SJSA1 (cell line): ENCODE results near the gene TUBA3E. TPM values are rescaled to one million over a fixed set of nuclear protein-coding genes. Genes with fewer than 3 reads are reported as not detected.
"Not testable (repeated sequence)": the region's sequence is repeated elsewhere in the genome, so short reads cannot be mapped to it uniquely, and the experiment has no call there.

Experiments used
- DNase-seq, 2 experiments: peaks; one replicate each; pipeline ENCODE4 v3.0.0-alpha.2; 2015 to 2020; ENCODE audit warnings: low spot score in 2 of 2, low read depth in 1 of 2
- H3K27ac ChIP-seq: fragments of 250-450 bp; sonication (Bioruptor Pico); 2 replicates; pipeline ENCODE4 v1.5.1; 2020; ENCODE audit warnings: mild to moderate bottlenecking, moderate library complexity
- H3K27me3 ChIP-seq: fragments of 250-450 bp; sonication (Bioruptor Pico); replicated peaks from 2 replicates; pipeline ENCODE4 v1.5.1; 2020; ENCODE audit warnings: mild to moderate bottlenecking, moderate library complexity
- H3K36me3 ChIP-seq: fragments of 250-450 bp; sonication (Bioruptor Pico); 2 replicates; pipeline ENCODE4 v1.5.1; 2020; ENCODE audit warnings: mild to moderate bottlenecking
- H3K4me1 ChIP-seq: fragments of 250-450 bp; sonication (Bioruptor Pico); replicated peaks from 2 replicates; pipeline ENCODE4 v1.6.1; 2021; ENCODE audit warnings: mild to moderate bottlenecking
- H3K4me3 ChIP-seq: fragments of 250-450 bp; sonication (Bioruptor Pico); 2 replicates; pipeline ENCODE4 v1.5.1; 2020; ENCODE audit warnings: mild to moderate bottlenecking
- H3K9me3 ChIP-seq: fragments of 250-450 bp; sonication (Bioruptor Pico); replicated peaks from 2 replicates; pipeline ENCODE4 v1.5.1; 2020; ENCODE audit warnings: mild to moderate bottlenecking
- total RNA-seq: library from RNA; depleted of rRNA; stranded (reverse); fragments of >200 nt; shearing (Covaris generic); gene quantifications from 2 replicates; pipeline ENCODE4 v1.2.3, GENCODE V29; 2014

The TUBA3E gene
- total RNA-seq, 1 experiment from 2014 or later: not detected

DNA sequence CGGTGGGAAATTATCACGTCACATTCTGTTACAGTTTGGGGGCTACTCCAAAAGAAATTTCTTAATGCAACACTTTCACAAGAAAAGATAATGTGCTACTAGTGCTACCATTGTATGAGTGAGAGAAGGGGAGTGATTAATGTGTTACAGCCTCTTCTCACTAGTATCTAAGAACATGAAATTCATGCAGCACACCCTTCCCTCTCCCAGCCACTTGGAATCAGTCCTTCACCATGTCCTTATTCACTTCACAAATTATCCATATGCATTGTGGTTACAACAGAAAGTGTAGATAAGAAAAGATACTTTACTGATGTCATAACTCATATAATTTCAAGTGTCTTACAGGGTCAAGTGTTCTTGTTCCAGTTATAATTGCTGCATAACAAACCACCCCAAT is 20.9 kb upstream of the TUBA3E start:
- DNase-seq, H3K27ac ChIP-seq, H3K27me3 ChIP-seq, H3K4me3 ChIP-seq, H3K9me3 ChIP-seq, H3K4me1 ChIP-seq, H3K36me3 ChIP-seq: not testable (repeated sequence)

DNA sequence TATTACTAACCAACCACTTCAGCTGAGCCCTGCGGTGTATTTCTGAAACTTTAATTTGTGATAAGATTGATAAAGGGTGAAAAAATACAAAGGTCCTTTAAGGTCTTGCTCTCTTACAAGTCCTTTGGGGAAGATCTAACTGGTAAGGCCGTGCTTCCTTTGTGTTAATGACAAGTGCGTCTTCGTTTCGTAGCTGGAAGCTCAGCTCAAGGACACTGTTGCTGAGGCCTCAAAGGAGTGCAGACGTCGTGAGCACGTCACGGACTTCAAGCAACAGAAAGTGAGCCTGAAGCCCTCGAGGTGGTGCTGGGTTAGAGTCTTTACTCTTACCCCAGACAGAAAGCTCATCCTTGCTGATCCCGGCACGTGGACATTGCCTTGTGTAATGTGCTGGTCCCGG is 8.8 kb upstream of the TUBA3E start:
- not testable (repeated sequence) for DNase-seq, H3K27ac ChIP-seq, H3K4me3 ChIP-seq, H3K27me3 ChIP-seq, H3K36me3 ChIP-seq, H3K9me3 ChIP-seq, H3K4me1 ChIP-seq

DNA sequence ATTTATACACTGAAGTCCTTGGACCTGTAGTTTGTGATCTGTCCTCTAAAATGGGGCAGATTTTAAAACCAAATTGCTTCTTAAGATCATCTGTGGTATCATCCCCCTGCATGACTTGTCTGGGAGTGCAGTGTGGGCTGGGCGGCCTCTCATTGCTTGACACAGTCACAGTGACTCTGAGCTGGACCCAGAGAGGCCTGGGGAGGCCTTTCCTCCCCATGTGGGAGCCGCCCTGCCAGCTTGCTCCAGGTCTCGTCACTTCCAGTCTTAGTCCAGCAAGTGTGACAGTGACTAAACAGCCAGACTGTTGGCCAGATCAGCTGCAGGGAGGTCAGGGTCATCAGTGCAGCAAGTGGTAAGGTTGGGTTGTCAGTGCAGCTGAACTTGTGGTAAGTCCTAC is 4.9 kb upstream of the TUBA3E start:
- DNase-seq, H3K27ac ChIP-seq, H3K27me3 ChIP-seq, H3K4me3 ChIP-seq, H3K9me3 ChIP-seq, H3K36me3 ChIP-seq, H3K4me1 ChIP-seq: not testable (repeated sequence)

GRCh38 chr2:130202518-130202917 is 4.3 kb upstream of the TUBA3E start:
- H3K27me3 ChIP-seq, H3K27ac ChIP-seq, H3K9me3 ChIP-seq, H3K4me3 ChIP-seq, DNase-seq, H3K36me3 ChIP-seq, H3K4me1 ChIP-seq: not testable (repeated sequence)

- not testable (repeated sequence) for DNase-seq, H3K27me3 ChIP-seq, H3K9me3 ChIP-seq, H3K27ac ChIP-seq, H3K4me1 ChIP-seq, H3K4me3 ChIP-seq, H3K36me3 ChIP-seq
Measured at GRCh38 chr2:130196052-130196451, 2.2 kb downstream of the TUBA3E start.

- H3K4me1 ChIP-seq, H3K9me3 ChIP-seq, DNase-seq, H3K36me3 ChIP-seq, H3K27ac ChIP-seq, H3K4me3 ChIP-seq, H3K27me3 ChIP-seq: not testable (repeated sequence)
Measured at GRCh38 chr2:130195089-130195635, 3.1 kb downstream of the TUBA3E start.

- not testable (repeated sequence) for H3K27ac ChIP-seq, DNase-seq, H3K9me3 ChIP-seq, H3K27me3 ChIP-seq, H3K4me1 ChIP-seq, H3K36me3 ChIP-seq, H3K4me3 ChIP-seq
Measured at GRCh38 chr2:130193824-130194223, 4.4 kb downstream of the TUBA3E start.

GRCh38 chr2:130192451-130192850 is 5.8 kb downstream of the TUBA3E start:
- not testable (repeated sequence) for H3K27ac ChIP-seq, H3K9me3 ChIP-seq, DNase-seq, H3K27me3 ChIP-seq, H3K36me3 ChIP-seq, H3K4me3 ChIP-seq, H3K4me1 ChIP-seq

DNA sequence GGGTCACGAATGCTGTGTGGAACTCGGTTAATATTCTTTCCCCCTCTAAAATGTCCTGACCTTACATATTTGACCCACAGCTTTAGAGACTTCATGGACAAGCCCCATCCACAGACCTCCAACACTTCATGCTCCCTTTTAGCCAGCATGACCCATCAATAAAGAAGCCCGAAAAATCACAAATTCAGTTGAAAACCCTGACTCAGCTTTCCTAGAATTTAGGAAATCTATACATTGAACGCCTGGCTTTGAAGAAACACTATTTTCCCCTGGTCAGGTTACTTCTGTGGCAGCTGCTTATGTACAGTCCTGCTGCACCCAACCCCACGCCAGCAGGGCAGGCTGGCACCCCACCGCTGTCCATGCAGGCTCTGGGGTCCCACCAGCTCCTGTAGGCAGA is 6.9 kb downstream of the TUBA3E start:
- H3K36me3 ChIP-seq, H3K4me1 ChIP-seq, H3K27me3 ChIP-seq, H3K9me3 ChIP-seq, H3K27ac ChIP-seq, H3K4me3 ChIP-seq, DNase-seq: not testable (repeated sequence)

GRCh38 chr2:130190237-130190636 is 8.0 kb downstream of the TUBA3E start:
- no peaks in the 10 kb centered on the region for H3K4me1 ChIP-seq
- H3K27me3 ChIP-seq: no peaks in the 10 kb centered on the region
- H3K9me3 ChIP-seq: no peaks in the 10 kb centered on the region
- H3K4me3 ChIP-seq: no peak overlapping the region
- no peak overlapping the region for H3K27ac ChIP-seq
- DNase-seq: no peak
- H3K36me3 ChIP-seq: no peaks in the 10 kb centered on the region

DNA sequence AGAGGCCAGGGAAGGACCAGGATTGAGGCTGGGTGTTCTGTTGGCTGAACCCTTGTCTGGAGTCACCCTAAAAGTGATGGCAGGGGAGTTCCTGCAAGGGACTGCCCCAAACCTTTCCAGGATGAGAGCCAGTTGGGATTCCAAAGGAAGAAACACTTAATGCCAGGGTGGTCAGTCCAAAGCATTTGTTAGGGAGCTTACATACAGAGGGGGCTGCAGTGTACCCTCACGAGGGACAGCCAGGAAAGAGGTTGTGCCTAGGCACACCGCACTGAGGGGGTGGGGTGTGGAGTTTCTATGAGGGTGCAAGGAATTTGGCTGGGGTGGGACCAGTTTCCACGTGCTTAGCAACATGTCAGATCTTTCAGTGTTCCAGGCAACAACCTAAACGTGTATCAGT is 9.3 kb downstream of the TUBA3E start:
- not testable (repeated sequence) for DNase-seq, H3K27ac ChIP-seq, H3K4me1 ChIP-seq

GRCh38 chr2:130187859-130188792 is 10.1 kb downstream of the TUBA3E start:
- not testable (repeated sequence) for H3K4me1 ChIP-seq, H3K36me3 ChIP-seq, H3K27me3 ChIP-seq, H3K9me3 ChIP-seq, H3K4me3 ChIP-seq, H3K27ac ChIP-seq, DNase-seq

More for the DNA sequence above, 9.3 kb downstream of the TUBA3E start:
- H3K4me3 ChIP-seq, H3K27me3 ChIP-seq, H3K9me3 ChIP-seq, H3K36me3 ChIP-seq: not testable (repeated sequence)

DNA sequence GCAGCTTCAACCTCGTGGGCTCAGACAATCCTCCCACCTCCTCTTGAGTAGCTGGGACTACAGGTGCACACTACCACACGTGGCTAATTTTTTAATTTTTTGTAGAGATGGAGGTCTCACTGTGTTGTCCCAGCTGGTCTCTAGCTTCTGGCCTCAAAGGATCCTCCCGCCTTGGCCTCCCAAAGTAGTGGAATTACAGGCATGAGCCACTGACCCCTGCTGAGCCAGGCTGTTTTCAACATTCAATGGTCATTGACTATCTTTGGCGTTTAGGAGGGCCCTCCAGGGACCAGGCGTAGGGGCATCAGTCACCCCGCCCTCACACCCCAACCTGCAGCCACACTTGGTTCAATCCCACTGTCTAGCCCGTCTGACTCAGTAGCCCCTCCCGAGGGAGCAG is 11.0 kb downstream of the TUBA3E start:
- peaks cover 14% of the 10 kb centered on the region for H3K36me3 ChIP-seq
- no peaks in the 10 kb centered on the region for H3K27me3 ChIP-seq
- no peak overlapping the region for H3K4me3 ChIP-seq
- DNase-seq: no peak
- peaks cover 4% of the 10 kb centered on the region; the same call in 1 of the 2 replicates for H3K4me1 ChIP-seq
- no peak overlapping the region for H3K27ac ChIP-seq
- H3K9me3 ChIP-seq: no peaks in the 10 kb centered on the region

GRCh38 chr2:130186391-130186790 is 11.8 kb downstream of the TUBA3E start:
- H3K9me3 ChIP-seq: no peaks in the 10 kb centered on the region
- H3K27me3 ChIP-seq: no peaks in the 10 kb centered on the region
- DNase-seq: no peak
- no peak overlapping the region for H3K4me3 ChIP-seq
- H3K27ac ChIP-seq: no peak overlapping the region
- H3K4me1 ChIP-seq: peaks cover 4% of the 10 kb centered on the region; the same call in 1 of the 2 replicates
- H3K36me3 ChIP-seq: peaks cover 15% of the 10 kb centered on the region
